HG03432 (cell line): ENCODE results near the gene DCAF5.
"Not testable (repeated sequence)": the region's sequence is repeated elsewhere in the genome, so short reads cannot be mapped to it uniquely, and the experiment has no call there.

ENCODE experiments used
- ATAC-seq: cut with Tn5 transposase; IDR thresholded peaks from one replicate; pipeline ENCODE4 v1.9.1; 2021; ENCODE audit warnings: mild to moderate bottlenecking, moderate library complexity; ENCODE audit not compliant: unreplicated experiment

Gene DCAF5

DNA sequence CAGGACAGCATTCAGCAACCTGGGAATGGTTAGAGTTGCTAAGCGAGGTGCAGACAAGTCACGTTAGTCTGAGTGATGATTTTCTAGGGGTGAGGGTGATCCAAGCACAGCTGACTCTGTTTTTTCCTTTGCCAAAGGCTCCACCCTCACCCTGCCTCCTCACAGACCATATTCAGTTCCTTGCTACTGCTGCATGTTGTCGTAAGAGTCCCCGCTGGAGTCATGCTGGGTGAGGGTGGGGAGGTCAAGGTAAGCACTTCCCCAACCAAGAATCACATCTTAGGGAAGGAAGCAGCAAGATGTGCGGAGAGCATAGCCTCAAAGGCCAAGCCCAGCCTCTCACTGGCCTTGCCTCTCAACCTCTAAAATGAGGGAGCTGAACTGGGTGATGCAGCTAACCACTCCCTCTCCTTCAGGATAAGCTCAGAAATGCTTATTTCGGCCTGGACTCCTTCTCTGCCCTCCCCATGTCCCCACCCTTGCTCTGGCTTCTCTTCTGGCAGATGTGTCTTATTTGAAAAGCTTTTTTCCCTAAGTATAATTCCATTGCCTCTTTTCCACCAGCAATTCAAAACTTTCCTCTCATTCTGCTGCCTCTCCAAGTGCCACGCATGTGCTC, 107.0 kb downstream of the DCAF5 start:
- ATAC-seq, result no peak

DNA sequence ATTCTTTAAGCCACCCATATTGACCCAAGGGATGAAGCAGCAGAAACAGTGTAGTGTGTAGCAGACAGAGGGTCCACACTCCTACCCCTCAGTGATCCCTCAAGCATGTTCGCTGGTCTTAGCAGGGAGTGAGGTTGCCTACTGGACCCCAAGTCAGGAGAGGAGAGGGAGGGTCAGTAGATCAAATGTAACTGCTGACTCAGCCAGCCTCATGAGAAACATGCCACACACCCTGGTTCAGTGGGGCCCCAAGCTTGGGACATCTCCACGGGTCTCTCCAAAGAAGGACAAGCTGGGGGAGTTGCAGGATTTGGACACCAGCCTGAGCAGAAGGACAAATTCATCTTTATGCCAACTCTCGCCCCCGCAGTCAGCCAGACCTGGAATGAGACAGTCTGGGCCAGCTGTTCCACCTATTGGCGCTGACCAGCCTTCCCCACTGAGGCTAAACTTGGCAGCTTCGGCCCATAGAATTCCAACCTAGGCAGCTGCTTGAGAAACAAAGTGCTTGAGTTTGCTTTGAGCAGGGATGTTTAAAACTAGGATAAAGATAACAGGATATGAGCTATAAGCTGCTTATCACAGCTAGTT, 107.9 kb downstream of the DCAF5 start:
- no peak for ATAC-seq

DNA sequence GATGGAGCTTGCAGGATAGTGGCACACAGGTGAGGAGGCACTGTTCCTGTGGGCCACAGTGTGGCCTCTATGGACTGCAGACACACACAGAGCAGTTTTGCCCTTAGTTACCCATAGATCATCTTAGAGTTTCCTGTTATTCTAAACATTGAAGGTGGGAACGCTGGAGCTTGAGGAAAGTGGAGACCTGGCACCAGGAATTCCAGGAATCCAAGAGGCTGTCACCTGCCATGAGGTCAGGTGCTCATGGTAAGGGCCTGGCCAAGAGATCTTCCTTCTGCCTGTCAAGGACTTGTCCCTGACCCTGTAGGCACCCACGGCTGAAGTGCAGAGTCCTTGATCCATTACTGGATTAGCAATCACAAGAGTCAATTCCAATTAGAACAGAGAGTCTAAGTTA, 108.6 kb downstream of the DCAF5 start:
- no peak for ATAC-seq

DNA sequence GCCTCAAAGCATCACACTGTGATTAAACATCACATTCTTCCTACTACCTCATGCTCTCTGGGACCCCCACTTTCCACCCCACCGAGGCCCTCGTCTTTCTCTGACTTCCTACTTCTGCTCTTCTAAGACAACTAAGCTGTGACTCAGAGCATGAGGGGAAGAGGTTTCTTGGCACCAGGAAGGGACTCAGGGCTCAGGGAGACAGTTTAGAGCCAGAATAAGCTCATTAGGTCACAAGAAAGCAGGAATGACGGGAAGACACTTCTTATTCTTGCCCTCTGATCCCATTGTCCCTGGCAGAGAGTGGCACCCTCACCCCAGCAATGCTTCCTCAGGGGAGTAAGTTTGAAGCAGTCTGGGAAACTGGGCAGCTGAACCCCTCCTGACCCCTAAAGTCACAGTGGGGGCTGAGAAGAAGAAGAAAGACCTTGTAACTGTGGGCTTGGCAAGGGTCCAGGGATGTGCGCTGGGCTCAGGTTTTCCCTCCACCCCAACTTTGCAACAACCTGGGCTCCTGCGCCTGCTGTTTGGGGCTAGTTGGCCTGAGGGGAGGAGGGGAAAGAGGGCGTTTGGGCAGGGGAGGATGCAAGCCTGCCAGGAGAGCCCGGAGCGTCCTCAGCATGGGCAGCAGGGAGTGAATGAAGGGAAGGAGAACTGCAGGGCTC, 109.2 kb downstream of the DCAF5 start:
- ATAC-seq, result no peak

DNA sequence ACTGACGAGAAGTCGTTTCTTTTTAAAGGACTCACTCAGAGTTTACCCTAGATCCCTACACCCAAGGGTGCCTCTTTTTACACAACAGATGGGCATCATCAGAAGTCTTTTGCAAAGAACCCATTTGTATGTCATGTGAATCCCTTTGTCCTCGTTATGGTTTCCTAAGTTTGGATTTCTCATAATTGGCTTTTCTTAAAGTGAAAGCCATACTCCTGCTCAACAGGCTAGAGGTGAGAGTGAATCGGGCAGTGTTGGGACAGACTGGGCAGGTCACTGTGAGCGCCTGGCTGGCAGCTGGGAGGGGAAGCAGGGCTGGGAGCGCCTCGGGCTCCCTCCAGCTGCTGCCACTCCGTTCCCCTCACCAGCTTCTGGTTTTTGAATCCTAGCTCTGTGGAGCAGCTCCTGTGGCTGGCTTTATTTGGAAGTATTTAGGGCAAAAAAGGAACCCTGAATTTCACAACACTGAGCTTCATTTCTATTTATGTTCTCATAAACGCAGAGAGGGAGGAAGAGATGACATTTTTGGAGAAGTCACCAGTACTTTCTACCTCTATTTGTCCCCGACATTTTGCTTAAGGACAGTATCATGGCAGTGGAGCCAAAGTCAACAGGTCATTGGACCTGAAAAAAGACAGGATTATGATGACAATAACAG, 110.0 kb downstream of the DCAF5 start:
- ATAC-seq, result no peak

DNA sequence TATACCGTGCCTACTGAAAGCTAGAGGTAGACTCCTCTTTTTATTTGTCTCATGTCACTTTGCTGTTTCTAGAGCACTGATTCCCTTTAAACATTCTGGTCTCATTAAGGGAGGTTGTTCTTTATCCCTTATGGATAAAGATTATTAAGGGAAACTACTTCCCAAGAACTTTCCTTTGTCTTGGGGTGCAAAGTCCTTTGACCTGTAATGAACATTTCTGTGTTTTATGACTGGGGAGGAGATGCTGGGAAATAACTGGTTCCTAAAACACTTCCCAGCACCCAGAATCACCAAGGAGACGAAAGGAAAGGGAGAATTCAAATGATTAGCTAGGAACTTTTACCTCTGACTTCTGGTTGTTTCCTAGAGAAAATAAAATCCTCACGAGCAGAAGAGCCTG, 110.6 kb downstream of the DCAF5 start:
- ATAC-seq, result no peak

DNA sequence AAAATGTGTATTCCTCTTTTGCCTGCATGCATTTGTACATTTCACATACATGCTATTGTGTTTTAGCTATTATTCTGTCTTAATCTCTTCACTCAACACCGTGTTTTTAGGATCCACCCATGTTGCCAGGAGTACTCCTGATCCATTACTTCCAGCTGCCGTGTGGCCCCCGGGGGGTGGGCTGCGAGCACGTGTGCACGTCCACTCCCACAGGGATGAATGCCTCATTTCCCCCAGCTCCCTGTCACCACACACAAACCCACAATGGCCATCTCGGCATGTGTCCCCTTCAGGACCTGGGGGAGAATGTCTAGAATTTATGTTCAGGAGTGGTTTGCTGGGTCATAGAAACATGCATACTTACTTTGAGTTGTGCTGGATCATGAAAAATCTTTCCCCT, 111.1 kb downstream of the DCAF5 start:
- ATAC-seq, result no peak

DNA sequence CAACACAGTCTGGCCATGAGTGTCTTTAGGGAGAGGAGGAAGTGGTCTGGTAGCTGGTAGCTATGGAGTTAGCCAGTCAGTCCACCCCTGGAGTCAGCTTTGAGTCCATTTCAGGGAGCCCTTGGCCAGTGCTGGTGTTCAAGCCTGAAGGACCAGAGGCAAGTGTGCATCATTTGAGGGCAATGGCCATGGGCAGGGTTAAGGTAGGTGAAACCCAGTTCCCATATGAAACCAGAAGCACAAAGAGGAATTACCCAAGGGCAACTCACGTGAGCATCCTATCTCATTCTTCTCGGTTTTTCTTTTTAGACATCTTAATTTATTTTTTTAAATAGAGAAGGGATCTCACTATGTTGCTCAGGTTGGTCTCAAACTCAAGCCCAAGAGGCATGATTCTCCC, 112.6 kb downstream of the DCAF5 start:
- ATAC-seq, result no peak

DNA sequence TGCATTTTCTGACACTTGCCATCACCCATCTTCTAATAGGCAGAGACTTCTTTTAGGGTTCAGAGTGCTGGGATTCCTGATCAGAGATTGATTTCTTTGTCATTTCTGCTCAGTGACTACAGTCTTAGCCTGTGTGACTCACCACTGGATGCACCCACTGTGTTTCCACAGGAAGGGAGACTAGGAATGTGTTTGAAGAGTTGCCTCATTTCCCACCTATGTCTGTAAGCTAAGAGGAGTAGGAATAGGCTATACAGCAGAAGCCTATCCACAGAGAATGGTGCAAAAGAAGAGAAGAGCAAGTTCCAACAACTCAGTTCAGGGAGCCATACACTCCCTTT, 113.7 kb downstream of the DCAF5 start:
- ATAC-seq, result no peak

DNA sequence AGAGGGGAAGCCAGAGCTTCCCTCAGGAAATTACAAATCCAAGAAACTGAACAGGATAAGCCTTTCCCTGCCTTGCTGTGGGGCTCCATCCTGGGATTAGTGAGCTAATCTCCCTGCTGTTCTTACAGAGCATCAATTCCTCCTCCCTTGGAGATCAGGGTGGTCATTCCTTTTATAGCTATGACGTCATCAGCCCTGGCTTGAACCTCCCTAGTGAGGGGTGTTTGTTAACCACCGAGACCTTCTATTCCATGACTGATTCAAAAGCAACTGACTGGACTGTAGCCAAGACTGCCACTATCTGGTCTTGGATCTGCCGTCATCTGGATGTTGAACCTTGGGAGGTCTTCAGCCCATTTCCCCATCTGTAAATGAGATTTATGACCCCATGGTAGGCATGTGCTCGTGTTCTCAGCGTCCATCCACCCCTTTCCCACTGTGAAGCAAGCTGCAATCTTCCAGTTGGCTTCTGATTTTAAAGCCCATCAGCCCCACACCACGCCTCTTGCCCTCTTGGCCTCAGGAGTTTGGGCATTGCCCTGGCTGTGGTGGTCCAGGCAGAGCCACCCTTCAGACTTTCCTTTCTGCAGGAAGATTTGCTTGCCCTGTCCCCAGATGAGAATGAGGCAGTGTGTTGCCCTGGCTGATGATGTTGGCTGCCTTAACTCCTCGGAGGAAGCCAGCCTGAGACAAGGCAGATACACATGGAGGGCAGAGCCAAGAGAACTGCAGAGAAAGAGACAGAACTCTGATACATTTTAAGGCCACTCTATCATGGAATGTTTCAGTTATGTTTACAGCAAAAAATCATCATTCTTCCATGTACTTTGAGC, 114.2 kb downstream of the DCAF5 start:
- no peak for ATAC-seq

DNA sequence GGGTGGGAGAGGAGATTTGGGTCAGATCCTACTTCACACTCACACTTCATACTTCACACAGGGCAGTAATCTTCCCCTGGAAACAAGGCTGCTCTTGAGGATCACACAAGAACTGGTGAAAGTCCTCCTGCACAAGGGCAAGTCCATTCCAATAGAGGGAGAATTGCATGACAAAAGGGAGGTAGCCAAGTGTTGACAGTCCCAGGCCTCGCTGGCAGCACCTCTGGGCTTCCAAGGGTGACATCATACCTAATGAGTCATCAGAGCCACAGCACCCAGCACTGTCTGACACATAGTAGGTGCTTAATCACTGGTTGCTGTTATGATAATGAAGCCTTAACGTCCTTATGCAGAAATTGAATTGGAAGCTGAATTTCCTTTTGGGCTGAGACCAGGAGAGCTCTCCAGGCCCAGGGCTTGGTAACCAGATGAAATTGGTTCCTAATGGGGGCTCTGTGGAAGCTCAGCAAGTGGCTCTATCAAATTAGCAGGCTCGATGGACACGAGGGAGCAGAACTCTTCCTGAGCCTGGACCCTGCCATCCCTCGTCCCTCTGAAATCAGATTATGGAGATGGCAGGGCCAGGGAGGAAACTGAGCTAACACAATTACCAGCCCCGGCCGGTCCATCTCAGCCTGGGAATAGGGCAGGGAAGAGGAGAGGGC, 115.0 kb downstream of the DCAF5 start:
- ATAC-seq, result no peak

DNA sequence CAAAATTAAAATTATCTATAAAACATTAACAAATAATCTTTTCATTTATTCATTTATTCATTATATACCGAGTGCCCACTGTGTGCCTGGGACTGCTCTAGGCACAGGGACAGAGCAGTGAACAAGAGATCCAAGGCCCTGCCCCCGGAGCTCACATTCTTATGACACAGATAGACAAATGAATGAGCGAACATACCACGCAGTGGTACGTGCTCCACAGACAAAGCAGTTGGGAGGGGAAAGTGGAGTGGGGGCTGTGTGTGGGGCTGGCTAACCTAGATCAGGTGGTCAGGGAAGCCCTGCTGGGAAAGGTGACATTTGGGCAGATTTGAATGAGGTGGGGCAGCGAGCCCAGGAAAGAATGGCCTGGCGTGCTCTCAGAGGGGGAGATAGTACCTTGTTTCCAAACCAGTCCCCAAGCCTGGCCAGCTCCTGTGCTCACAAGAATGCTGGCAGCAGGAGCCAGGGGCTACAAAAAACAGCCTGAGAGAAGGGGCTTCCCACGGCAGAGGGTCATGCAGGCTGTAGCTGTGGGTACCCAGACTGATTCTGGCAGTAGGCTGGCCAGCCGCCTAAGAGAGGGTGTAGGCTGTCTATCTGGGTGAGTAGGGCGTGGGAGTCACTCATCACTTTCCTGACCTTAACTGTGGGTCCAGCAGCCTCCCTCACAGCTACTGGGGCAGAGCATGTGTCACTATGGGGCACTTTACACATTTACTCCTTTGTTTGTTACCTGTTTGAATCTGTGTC, 116.0 kb downstream of the DCAF5 start:
- no peak for ATAC-seq

DNA sequence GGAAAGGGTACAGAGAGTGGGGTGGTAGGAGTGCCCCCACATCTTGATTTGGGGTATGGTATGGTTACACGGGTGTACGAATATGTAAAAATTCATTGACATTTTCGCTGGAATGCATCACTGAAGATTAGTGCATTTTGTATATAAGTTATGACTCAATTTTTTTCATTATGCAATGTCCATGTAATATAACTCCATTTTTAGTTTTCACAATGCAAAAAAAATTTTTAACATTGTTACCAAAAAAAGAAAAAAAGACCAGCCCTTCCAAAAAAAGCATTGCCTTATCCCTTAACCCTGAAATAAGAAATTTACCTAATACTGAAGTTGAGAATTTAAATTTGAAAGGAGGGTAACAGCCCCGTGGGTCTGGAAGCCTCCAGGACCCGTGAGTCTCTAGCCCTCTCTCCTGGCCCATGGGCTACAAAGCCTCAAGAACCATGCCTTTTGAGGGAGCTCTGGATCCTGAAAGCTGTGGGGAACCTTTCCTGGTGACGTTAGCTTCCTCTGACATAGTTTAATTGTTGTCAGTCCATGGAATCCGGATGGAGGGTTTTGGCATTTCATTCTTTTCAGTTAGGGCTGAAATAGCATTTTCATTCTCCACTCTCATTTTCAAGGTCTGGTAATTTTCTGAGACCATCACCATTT, 118.2 kb downstream of the DCAF5 start:
- no peak for ATAC-seq

DNA sequence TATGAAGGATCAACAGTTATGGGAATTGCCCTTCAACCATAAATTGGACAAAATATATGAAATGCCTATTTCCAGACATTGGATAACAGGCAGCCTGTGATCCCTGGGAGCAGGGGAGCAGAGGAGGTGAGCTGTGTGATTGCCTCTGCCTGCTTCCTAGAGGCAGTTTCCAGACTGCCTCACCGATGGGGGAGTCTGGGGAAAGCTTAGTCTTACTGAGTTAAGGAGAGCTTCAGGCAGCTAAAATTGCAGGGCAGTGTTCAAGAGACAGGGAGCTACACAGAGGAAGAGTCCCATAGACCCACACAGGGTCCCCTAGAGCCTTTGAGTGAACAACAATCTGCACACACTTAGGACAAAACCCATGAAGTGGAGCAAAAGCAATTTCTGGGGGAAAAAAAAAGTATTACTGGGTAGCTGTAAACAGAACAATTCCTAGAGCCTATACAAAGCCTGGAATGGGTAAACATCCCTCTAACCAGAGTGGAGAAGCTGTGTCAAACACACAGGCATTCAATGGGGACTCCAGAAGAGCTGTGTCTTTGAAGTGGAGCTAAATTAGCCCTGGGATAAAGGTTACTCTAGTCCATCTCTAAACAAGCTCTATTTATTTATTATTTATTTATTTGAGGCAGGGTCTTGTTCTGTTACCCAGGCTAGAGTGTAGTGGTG, 125.5 kb downstream of the DCAF5 start:
- ATAC-seq, result no peak

DNA sequence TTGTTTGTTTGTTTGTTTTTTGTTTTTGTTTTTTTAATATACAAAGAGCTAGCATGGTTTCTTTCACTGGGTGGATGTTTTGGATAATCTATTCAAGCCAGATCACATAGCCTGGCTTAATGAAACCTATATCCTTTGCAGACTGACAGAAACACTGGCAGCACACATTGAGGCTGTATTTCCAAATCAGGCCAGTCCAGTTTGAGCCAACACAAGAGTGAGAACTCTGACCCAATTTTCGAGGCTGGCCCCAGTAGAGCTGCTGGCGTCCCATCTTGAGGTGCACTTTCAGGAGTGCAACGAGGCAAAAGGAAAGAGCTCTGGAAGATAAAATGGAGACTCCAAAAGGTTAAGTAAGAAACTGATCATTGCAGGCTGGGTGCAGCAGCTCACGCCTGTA, 129.9 kb downstream of the DCAF5 start:
- no peak for ATAC-seq

DNA sequence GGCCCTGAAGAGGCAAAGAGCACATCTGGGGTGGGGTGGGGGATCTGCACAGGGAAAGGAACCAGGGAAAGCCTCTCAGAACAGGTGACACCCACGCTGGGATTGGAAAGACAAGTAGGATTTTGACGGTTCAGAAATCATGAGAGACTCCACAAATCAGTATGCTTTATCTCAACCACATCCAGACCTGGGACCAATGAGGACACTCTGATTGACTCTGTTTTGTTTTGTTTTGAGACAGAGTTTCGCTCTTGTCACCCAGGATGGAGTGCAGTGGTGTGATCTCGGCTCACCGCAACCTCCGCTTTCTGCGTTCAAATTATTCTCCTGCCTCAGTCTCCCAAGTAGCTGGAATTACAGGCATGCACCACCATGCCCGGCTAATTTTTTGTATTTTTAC, 130.8 kb downstream of the DCAF5 start:
- ATAC-seq, result not testable (repeated sequence)

DNA sequence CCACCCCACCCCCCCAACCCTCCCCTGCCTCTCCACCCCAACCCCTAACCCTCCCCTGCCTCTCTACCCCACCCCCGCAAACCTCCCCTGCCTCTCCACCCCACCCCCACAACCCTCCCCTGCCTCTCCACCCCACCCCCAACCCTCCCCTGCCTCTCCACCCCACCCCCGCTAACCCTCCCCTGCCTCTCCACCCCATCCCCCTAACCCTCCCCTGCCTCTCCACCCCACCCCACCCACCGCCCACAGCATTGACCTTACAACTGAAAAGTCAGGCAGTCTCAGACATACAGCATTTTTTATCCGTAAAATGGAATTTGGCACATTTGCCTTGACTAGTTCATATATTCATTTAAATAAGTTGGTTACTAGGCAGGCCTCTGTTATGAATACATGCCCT, 135.2 kb downstream of the DCAF5 start:
- no peak for ATAC-seq

DNA sequence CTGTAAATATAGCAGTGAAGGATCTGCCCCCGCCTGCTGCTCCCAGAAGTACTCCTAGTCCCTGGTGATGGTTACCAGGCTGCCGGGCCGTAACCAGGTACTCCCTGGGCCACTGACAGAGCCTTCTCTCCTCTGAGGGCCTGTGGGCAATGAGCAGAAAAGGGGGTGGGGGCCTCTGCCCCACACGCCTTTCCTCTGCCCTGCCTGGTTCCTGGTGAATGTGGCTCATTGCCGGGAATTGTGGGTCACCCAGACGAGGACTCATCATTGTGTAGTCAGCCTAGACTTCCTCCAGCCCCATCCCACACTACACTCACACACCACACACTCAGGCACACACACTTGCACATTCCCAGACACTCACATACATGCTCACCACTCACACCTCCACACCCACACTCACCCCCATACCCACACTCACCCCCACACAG, 138.1 kb downstream of the DCAF5 start:
- no peak for ATAC-seq
